Trophoblast cell (in vitro differentiated cells and primary cell): ENCODE measurements around the gene RTN4RL1.

Experiments used
- DNase-seq, 2 donors: peaks; one replicate each; pipeline ENCODE4 v3.0.0-alpha.2; 2016
- H2AFZ ChIP-seq: 2 replicates; pipeline ENCODE4 v1.6.1; 2013; ENCODE audit warnings: low read length, moderate library complexity, mild to moderate bottlenecking; ENCODE audit not compliant: insufficient read depth, poor library complexity
- H2AK5ac ChIP-seq: 2 replicates; pipeline ENCODE4 v1.6.1; 2013; ENCODE audit warnings: mild to moderate bottlenecking, low read length
- H2BK120ac ChIP-seq: 2 replicates; pipeline ENCODE4 v1.6.1; 2013; ENCODE audit warnings: low read length, mild to moderate bottlenecking, moderate library complexity; ENCODE audit not compliant: insufficient read depth, poor library complexity
- H2BK12ac ChIP-seq: 2 replicates; pipeline ENCODE4 v1.6.1; 2013; ENCODE audit warnings: mild to moderate bottlenecking, low read length, moderate library complexity
- H2BK5ac ChIP-seq: 2 replicates; pipeline ENCODE4 v1.6.1; 2013; ENCODE audit warnings: low read length, low read depth, moderate library complexity, mild to moderate bottlenecking; ENCODE audit not compliant: poor library complexity
- H3K14ac ChIP-seq: 2 replicates; pipeline ENCODE4 v1.6.1; 2013; ENCODE audit warnings: mild to moderate bottlenecking, low read length
- H3K18ac ChIP-seq: 2 replicates; pipeline ENCODE4 v1.6.1; 2013; ENCODE audit warnings: mild to moderate bottlenecking, low read length
- H3K23ac ChIP-seq: 2 replicates; pipeline ENCODE4 v1.6.1; 2013; ENCODE audit warnings: low read length
- H3K27ac ChIP-seq: 2 replicates; pipeline ENCODE4 v1.5.1; 2013; ENCODE audit warnings: low read depth, mild to moderate bottlenecking, inconsistent platforms, low read length, moderate library complexity
- H3K27me3 ChIP-seq: 2 replicates; pipeline ENCODE4 v1.6.1; 2013; ENCODE audit warnings: inconsistent platforms, mild to moderate bottlenecking, low read length, moderate library complexity; ENCODE audit not compliant: insufficient read depth
- H3K36me3 ChIP-seq, 2 experiments: 1 replicate in 1 of 2; 2 replicates in 1 of 2; pipeline ENCODE4 v1.6.1; 2013; ENCODE audit warnings: low read length in 2 of 2, mild to moderate bottlenecking in 2 of 2, moderate library complexity in 1 of 2; ENCODE audit not compliant: insufficient read depth in 2 of 2, control insufficient read depth in 1 of 2
- H3K4ac ChIP-seq: 2 replicates; pipeline ENCODE4 v1.6.1; 2013; ENCODE audit warnings: low read depth, mild to moderate bottlenecking, low read length, moderate library complexity
- H3K4me1 ChIP-seq, 2 experiments: 1 replicate in 1 of 2; 2 replicates in 1 of 2; pipeline ENCODE4 v1.6.1; 2013; ENCODE audit warnings: low read length in 2 of 2, mild to moderate bottlenecking in 2 of 2, moderate library complexity in 1 of 2; ENCODE audit not compliant: insufficient read depth in 2 of 2, control insufficient read depth in 1 of 2
- H3K4me2 ChIP-seq: 2 replicates; pipeline ENCODE4 v1.6.1; 2013; ENCODE audit warnings: inconsistent platforms, mild to moderate bottlenecking, low read length, moderate library complexity
- H3K4me3 ChIP-seq: 2 replicates; pipeline ENCODE4 v1.5.1; 2013; ENCODE audit warnings: mild to moderate bottlenecking, low read depth, low read length, inconsistent platforms
- H3K79me1 ChIP-seq: one replicate; pipeline ENCODE4 v1.6.1; 2013; ENCODE audit warnings: low read length
- H3K79me2 ChIP-seq: 2 replicates; pipeline ENCODE4 v1.6.1; 2013; ENCODE audit warnings: low read length, mild to moderate bottlenecking; ENCODE audit not compliant: control insufficient read depth, insufficient read depth, poor library complexity
- H3K9ac ChIP-seq: 2 replicates; pipeline ENCODE4 v1.6.1; 2013; ENCODE audit warnings: mild to moderate bottlenecking, low read length
- H3K9me3 ChIP-seq: 2 replicates; pipeline ENCODE4 v1.6.1; 2013; ENCODE audit warnings: low read depth, mild to moderate bottlenecking, control low read depth, inconsistent platforms, low read length; ENCODE audit not compliant: insufficient read depth
- H4K12ac ChIP-seq: 2 replicates; pipeline ENCODE4 v1.6.1; 2013; ENCODE audit warnings: low read depth, mild to moderate bottlenecking, low read length, moderate library complexity
- H4K8ac ChIP-seq: 2 replicates; pipeline ENCODE4 v1.6.1; 2013; ENCODE audit warnings: low read depth, mild to moderate bottlenecking, low read length, moderate library complexity
- H4K91ac ChIP-seq: one replicate; pipeline ENCODE4 v1.6.1; 2013; ENCODE audit warnings: low read depth, mild to moderate bottlenecking, low read length, moderate library complexity
- WGBS: extraction: QIAGEN DNeasy Blood & Tissue Kit; methylation state at CpG from one replicate; pipeline ENCODE4 v1.1.7; 2013; ENCODE audit warnings: missing lambda C conversion rate; ENCODE audit not compliant: insufficient read length, insufficient coverage; ENCODE audit errors: extremely low coverage; 5-methylcytosine and 5-hydroxymethylcytosine counted together

The RTN4RL1 gene

GRCh38 chr17:2067048-2067561, 42.0 kb upstream of the RTN4RL1 start:
- Histone ChIP-seq H4K8ac (peak overlapping the region; percentile 57), H3K36me3 (peaks cover 16 to 26% of the 10 kb centered on the region in 2 experiments), H3K4ac (peak overlapping the region; percentile 50), H2BK120ac (peak overlapping the region; percentile 73), H2BK12ac (peak overlapping the region; percentile 81), H3K23ac (no peak overlapping the region), H2AK5ac (peak overlapping the region; percentile 81), H3K18ac (peak overlapping the region; percentile 66), H3K9ac (no peak overlapping the region), H2BK5ac (peak overlapping the region; percentile 90), H3K79me2 (peaks cover 9% of the 10 kb centered on the region), H3K4me2 (peak overlapping the region; percentile 24), H4K91ac (peak overlapping the region; percentile 89), H3K14ac (peak overlapping the region; percentile 77), H4K12ac (peak overlapping the region; percentile 24), H3K9me3 (no peaks in the 10 kb centered on the region), H3K27ac (peak overlapping the region; percentile 74), H3K27me3 (no peaks in the 10 kb centered on the region), H3K4me1 (peaks cover 53 to 66% of the 10 kb centered on the region in 2 experiments), H3K4me3 (no peak overlapping the region), H2AFZ (no peak overlapping the region), H3K79me1 (peaks cover 30% of the 10 kb centered on the region)
- no CpG with 5 or more reads among the region's 14 CpGs for WGBS
- no peak for DNase-seq

- Histone ChIP-seq H4K91ac (peak overlapping the region; percentile 60), H2BK5ac (peak overlapping the region; percentile 24), H4K12ac (no peak overlapping the region), H3K79me2 (peaks cover 9% of the 10 kb centered on the region), H3K14ac (peak overlapping the region; percentile 12), H2AFZ (no peak overlapping the region), H4K8ac (peak overlapping the region; percentile 10), H3K4ac (no peak overlapping the region), H3K9ac (no peak overlapping the region), H2BK120ac (peak overlapping the region; percentile 12), H3K23ac (no peak overlapping the region), H3K36me3 (peaks cover 18 to 21% of the 10 kb centered on the region in 2 experiments), H3K4me1 (peaks cover 56 to 61% of the 10 kb centered on the region in 2 experiments), H3K79me1 (peaks cover 30% of the 10 kb centered on the region), H2AK5ac (peak overlapping the region; percentile 24), H3K18ac (peak overlapping the region; percentile 40), H3K9me3 (no peaks in the 10 kb centered on the region), H2BK12ac (peak overlapping the region; percentile 20), H3K4me2 (peak overlapping the region; percentile 24), H3K27ac (peak overlapping the region; percentile 74), H3K27me3 (no peaks in the 10 kb centered on the region), H3K4me3 (no peak overlapping the region)
- no CpG with 5 or more reads among the region's 10 CpGs for WGBS
- no peak for DNase-seq
These were observed 40.8 kb upstream of the RTN4RL1 start for GRCh38 chr17:2065949-2066400.

GRCh38 chr17:2064980-2065785, 40.0 kb upstream of the RTN4RL1 start:
- Histone ChIP-seq H3K36me3 (peaks cover 22% of the 10 kb centered on the region in 2 experiments), H3K23ac (no peak overlapping the region), H3K14ac (peak overlapping the region; percentile 13), H4K8ac (peak overlapping the region; percentile 14), H3K9me3 (no peaks in the 10 kb centered on the region), H3K4me1 (peaks cover 54 to 61% of the 10 kb centered on the region in 2 experiments), H3K27me3 (no peaks in the 10 kb centered on the region), H3K4me3 (no peak overlapping the region), H3K4ac (no peak overlapping the region), H3K79me1 (peaks cover 30% of the 10 kb centered on the region), H2BK5ac (no peak overlapping the region), H2BK120ac (peak overlapping the region; percentile 16), H4K12ac (no peak overlapping the region), H3K9ac (no peak overlapping the region), H4K91ac (peak overlapping the region; percentile 60), H3K4me2 (no peak overlapping the region), H2AK5ac (peak overlapping the region; percentile 50), H2BK12ac (peak overlapping the region; percentile 16), H3K27ac (peak overlapping the region; percentile 16), H2AFZ (no peak overlapping the region), H3K18ac (no peak overlapping the region), H3K79me2 (peaks cover 9% of the 10 kb centered on the region)
- DNase-seq: peak; percentile 32 to 43
- WGBS: no CpG with 5 or more reads among the region's 24 CpGs

GRCh38 chr17:2064520-2064971, 39.4 kb upstream of the RTN4RL1 start:
- no peak for DNase-seq
- Histone ChIP-seq H3K27ac (no peak overlapping the region), H3K14ac (peak overlapping the region; percentile 1), H3K9ac (no peak overlapping the region), H2AFZ (no peak overlapping the region), H3K9me3 (no peaks in the 10 kb centered on the region), H2BK12ac (peak overlapping the region; percentile 16), H3K4ac (no peak overlapping the region), H2BK120ac (peak overlapping the region; percentile 6), H3K79me1 (peaks cover 30% of the 10 kb centered on the region), H3K27me3 (peaks cover 6% of the 10 kb centered on the region), H3K36me3 (peaks cover 22% of the 10 kb centered on the region in 2 experiments), H4K91ac (peak overlapping the region; percentile 60), H3K4me3 (no peak overlapping the region), H4K8ac (no peak overlapping the region), H3K23ac (no peak overlapping the region), H2BK5ac (no peak overlapping the region), H3K79me2 (peaks cover 9% of the 10 kb centered on the region), H3K4me1 (peaks cover 54 to 61% of the 10 kb centered on the region in 2 experiments), H3K18ac (no peak overlapping the region), H3K4me2 (no peak overlapping the region), H4K12ac (no peak overlapping the region), H2AK5ac (peak overlapping the region; percentile 11)
- WGBS: no CpG with 5 or more reads among the region's 6 CpGs
